ENCODE results near the gene TMC2.

Gene TMC2

GRCh38 chr20:2527762-2528161 lies 8.6 kb upstream of the TMC2 start:
- Histone ChIP-seq H3K4me1 (ENCODE audit: control insufficient read depth, insufficient read depth, low read length) (no peaks in the 10 kb centered on the region), H3K27me3 (ENCODE audit: control insufficient read depth, insufficient read depth, low read length) (peaks cover 66% of the 10 kb centered on the region), H3K9ac (ENCODE audit: low read depth, low read length) (no peak overlapping the region), H3K9me3 (ENCODE audit: control insufficient read depth, insufficient read depth, low read length) (no peaks in the 10 kb centered on the region), H3K27ac (ENCODE audit: low read depth, low read length) (no peak overlapping the region), H3K4me3 (ENCODE audit: low read depth, low read length) (no peak overlapping the region), H3K36me3 (ENCODE audit: control insufficient read depth, insufficient read depth, low read length) (no peaks in the 10 kb centered on the region)

DNA sequence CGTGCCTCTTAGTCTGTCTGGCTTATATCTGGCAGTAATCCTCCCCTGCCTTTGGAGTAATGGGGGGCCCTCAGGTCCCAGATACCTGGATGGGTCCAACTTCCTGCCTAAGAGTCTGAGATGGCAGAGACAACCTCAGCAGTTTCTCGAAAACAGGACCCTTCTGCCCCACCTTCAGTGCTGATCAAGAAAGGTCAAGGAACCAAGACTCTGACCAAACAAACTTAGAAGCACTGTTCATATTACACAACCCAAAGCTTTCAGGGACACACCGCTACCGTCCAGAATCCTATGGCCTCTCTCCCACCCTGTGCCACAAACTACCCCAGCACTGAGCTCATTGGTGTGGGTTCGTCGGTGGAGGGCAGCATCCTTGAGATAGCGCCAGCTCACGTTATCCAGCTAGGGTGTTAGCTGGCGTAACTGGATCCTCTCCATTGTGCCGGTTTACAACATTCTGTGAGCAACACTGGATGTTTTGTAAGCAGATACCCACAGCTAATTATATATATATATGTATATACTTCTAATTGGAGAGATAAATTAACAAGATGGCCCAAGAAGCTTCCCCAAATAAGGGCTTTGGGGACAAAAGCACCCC lies 7.6 kb upstream of the TMC2 start:
- H3K4me3 ChIP-seq (ENCODE audit: low read depth, low read length), result no peak overlapping the region
- H3K9me3 ChIP-seq (ENCODE audit: control insufficient read depth, insufficient read depth, low read length), result no peaks in the 10 kb centered on the region
- no peak overlapping the region for H3K27ac ChIP-seq (ENCODE audit: low read depth, low read length)
- peaks cover 64% of the 10 kb centered on the region for H3K27me3 ChIP-seq (ENCODE audit: control insufficient read depth, insufficient read depth, low read length)
- H3K9ac ChIP-seq (ENCODE audit: low read depth, low read length), result no peak overlapping the region
- H3K36me3 ChIP-seq (ENCODE audit: control insufficient read depth, insufficient read depth, low read length), result no peaks in the 10 kb centered on the region
- no peaks in the 10 kb centered on the region for H3K4me1 ChIP-seq (ENCODE audit: control insufficient read depth, insufficient read depth, low read length)

GRCh38 chr20:2533118-2533517 lies 3.3 kb upstream of the TMC2 start:
- Histone ChIP-seq H3K27ac (ENCODE audit: low read depth, low read length) (no peak overlapping the region), H3K9ac (ENCODE audit: low read depth, low read length) (no peak overlapping the region), H3K36me3 (ENCODE audit: control insufficient read depth, insufficient read depth, low read length) (no peaks in the 10 kb centered on the region), H3K9me3 (ENCODE audit: control insufficient read depth, insufficient read depth, low read length) (no peaks in the 10 kb centered on the region), H3K4me3 (ENCODE audit: low read depth, low read length) (no peak overlapping the region), H3K27me3 (ENCODE audit: control insufficient read depth, insufficient read depth, low read length) (peaks cover 24% of the 10 kb centered on the region), H3K4me1 (ENCODE audit: control insufficient read depth, insufficient read depth, low read length) (no peaks in the 10 kb centered on the region)

DNA sequence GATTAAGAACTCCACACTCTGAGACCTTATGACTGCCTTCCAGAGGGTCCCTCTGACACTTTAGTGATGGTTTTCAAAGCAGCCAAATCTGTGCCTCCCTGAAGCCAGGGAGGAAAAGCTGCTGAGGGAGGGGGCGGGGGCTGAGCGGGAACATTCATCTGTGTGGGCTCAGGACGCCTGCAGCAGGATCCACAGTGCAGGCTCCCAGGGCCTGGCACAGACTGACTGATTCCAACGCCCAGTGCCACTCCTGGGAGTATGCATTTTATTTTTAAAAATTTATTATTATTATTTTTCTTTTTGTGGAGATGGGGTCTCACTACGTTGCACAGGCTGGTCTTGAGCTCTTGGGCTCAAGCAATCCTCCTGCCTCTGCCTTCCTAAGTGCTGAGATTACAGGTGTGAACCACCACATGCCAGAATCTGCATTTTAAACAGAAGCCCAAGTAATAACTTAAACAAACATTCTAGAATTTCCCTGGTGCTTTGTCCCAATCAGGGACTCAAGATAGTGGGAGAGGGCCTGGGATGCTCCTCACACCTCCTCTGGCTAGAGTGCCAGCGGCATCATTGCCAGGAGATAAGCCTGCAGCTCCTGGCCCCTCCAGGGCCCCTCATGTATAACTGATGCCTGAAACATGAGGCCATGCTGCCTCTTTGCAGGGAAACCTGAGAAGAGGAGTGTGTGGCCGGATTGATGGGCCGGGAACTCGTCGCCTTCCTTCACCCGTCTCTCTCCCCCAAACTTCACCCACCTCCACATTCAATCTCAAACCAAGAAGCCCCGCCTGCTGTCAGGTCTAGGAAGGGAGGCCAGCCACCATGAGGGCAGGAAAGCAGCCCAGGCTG lies 438 bp upstream of the TMC2 start:
- Histone ChIP-seq H3K36me3 (ENCODE audit: control insufficient read depth, insufficient read depth, low read length) (no peaks in the 10 kb centered on the region), H3K27ac (ENCODE audit: low read depth, low read length) (no peak overlapping the region), H3K4me3 (ENCODE audit: low read depth, low read length) (no peak overlapping the region), H3K9ac (ENCODE audit: low read depth, low read length) (no peak overlapping the region), H3K9me3 (ENCODE audit: control insufficient read depth, insufficient read depth, low read length) (no peaks in the 10 kb centered on the region), H3K27me3 (ENCODE audit: control insufficient read depth, insufficient read depth, low read length) (peaks cover 16% of the 10 kb centered on the region), H3K4me1 (ENCODE audit: control insufficient read depth, insufficient read depth, low read length) (no peaks in the 10 kb centered on the region)

GRCh38 chr20:2537101-2537500 lies 728 bp downstream of the TMC2 start:
- Histone ChIP-seq H3K27ac (ENCODE audit: low read depth, low read length) (no peak overlapping the region), H3K9me3 (ENCODE audit: control insufficient read depth, insufficient read depth, low read length) (no peaks in the 10 kb centered on the region), H3K9ac (ENCODE audit: low read depth, low read length) (no peak overlapping the region), H3K4me1 (ENCODE audit: control insufficient read depth, insufficient read depth, low read length) (no peaks in the 10 kb centered on the region), H3K27me3 (ENCODE audit: control insufficient read depth, insufficient read depth, low read length) (peaks cover 14% of the 10 kb centered on the region), H3K36me3 (ENCODE audit: control insufficient read depth, insufficient read depth, low read length) (no peaks in the 10 kb centered on the region), H3K4me3 (ENCODE audit: low read depth, low read length) (no peak overlapping the region)

- Histone ChIP-seq H3K9me3 (ENCODE audit: control insufficient read depth, insufficient read depth, low read length) (no peaks in the 10 kb centered on the region), H3K27me3 (ENCODE audit: control insufficient read depth, insufficient read depth, low read length) (peaks cover 4% of the 10 kb centered on the region)
These were observed 2.0 kb downstream of the TMC2 start for GRCh38 chr20:2538356-2538755.

GRCh38 chr20:2538931-2539720 lies 2.8 kb downstream of the TMC2 start:
- H3K9ac ChIP-seq (ENCODE audit: low read depth, low read length), result no peak overlapping the region
- no peak overlapping the region for H3K4me3 ChIP-seq (ENCODE audit: low read depth, low read length)
- no peaks in the 10 kb centered on the region for H3K36me3 ChIP-seq (ENCODE audit: control insufficient read depth, insufficient read depth, low read length)
- H3K9me3 ChIP-seq (ENCODE audit: control insufficient read depth, insufficient read depth, low read length), result no peaks in the 10 kb centered on the region
- H3K27ac ChIP-seq (ENCODE audit: low read depth, low read length), result no peak overlapping the region
- no peaks in the 10 kb centered on the region; the same call in none of the 2 replicates for H3K27me3 ChIP-seq (ENCODE audit: control insufficient read depth, insufficient read depth, low read length)
- H3K4me1 ChIP-seq (ENCODE audit: control insufficient read depth, insufficient read depth, low read length), result no peaks in the 10 kb centered on the region

More at GRCh38 chr20:2538356-2538755, 2.0 kb downstream of the TMC2 start:
- H3K36me3 ChIP-seq (ENCODE audit: control insufficient read depth, insufficient read depth, low read length), result no peaks in the 10 kb centered on the region
- H3K4me3 ChIP-seq (ENCODE audit: low read depth, low read length), result no peak overlapping the region
- H3K27ac ChIP-seq (ENCODE audit: low read depth, low read length), result no peak overlapping the region
- no peaks in the 10 kb centered on the region for H3K4me1 ChIP-seq (ENCODE audit: control insufficient read depth, insufficient read depth, low read length)
- H3K9ac ChIP-seq (ENCODE audit: low read depth, low read length), result no peak overlapping the region

- Histone ChIP-seq H3K27me3 (ENCODE audit: control insufficient read depth, insufficient read depth, low read length) (peaks cover 7% of the 10 kb centered on the region), H3K36me3 (ENCODE audit: control insufficient read depth, insufficient read depth, low read length) (no peaks in the 10 kb centered on the region), H3K9ac (ENCODE audit: low read depth, low read length) (no peak overlapping the region), H3K4me3 (ENCODE audit: low read depth, low read length) (no peak overlapping the region), H3K9me3 (ENCODE audit: control insufficient read depth, insufficient read depth, low read length) (no peaks in the 10 kb centered on the region), H3K4me1 (ENCODE audit: control insufficient read depth, insufficient read depth, low read length) (no peaks in the 10 kb centered on the region), H3K27ac (ENCODE audit: low read depth, low read length) (no peak overlapping the region)
These were observed 5.6 kb downstream of the TMC2 start for GRCh38 chr20:2541940-2542339.

- Histone ChIP-seq H3K9me3 (ENCODE audit: control insufficient read depth, insufficient read depth, low read length) (no peaks in the 10 kb centered on the region), H3K4me3 (ENCODE audit: low read depth, low read length) (no peak overlapping the region), H3K27me3 (ENCODE audit: control insufficient read depth, insufficient read depth, low read length) (peaks cover 7% of the 10 kb centered on the region), H3K4me1 (ENCODE audit: control insufficient read depth, insufficient read depth, low read length) (no peaks in the 10 kb centered on the region), H3K36me3 (ENCODE audit: control insufficient read depth, insufficient read depth, low read length) (no peaks in the 10 kb centered on the region), H3K27ac (ENCODE audit: low read depth, low read length) (no peak overlapping the region), H3K9ac (ENCODE audit: low read depth, low read length) (no peak overlapping the region)
These were observed 6.0 kb downstream of the TMC2 start for GRCh38 chr20:2542361-2542760.

DNA sequence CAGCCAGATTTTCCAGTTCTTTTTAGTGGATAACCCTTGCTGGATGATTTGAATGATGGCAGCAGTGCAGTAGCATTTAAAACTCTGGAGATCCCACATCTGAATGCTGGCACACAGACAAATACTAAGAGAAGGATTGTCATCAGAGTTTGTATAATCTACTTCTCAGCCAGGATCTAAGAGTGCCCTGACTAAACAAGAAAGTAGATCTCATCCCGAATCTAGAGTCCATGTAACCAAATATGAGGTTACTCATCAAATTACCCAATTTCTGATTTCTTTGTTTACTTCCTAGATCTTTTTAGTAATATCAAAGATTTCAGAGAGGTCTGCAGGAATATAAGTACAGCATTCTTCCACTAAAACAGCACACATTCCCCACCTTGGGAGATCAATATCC lies 7.8 kb downstream of the TMC2 start:
- Histone ChIP-seq H3K27ac (ENCODE audit: low read depth, low read length) (no peak overlapping the region), H3K9ac (ENCODE audit: low read depth, low read length) (no peak overlapping the region), H3K27me3 (ENCODE audit: control insufficient read depth, insufficient read depth, low read length) (peaks cover 7% of the 10 kb centered on the region), H3K4me3 (ENCODE audit: low read depth, low read length) (no peak overlapping the region), H3K36me3 (ENCODE audit: control insufficient read depth, insufficient read depth, low read length) (no peaks in the 10 kb centered on the region), H3K4me1 (ENCODE audit: control insufficient read depth, insufficient read depth, low read length) (no peaks in the 10 kb centered on the region), H3K9me3 (ENCODE audit: control insufficient read depth, insufficient read depth, low read length) (no peaks in the 10 kb centered on the region)

GRCh38 chr20:2545594-2545993 lies 9.2 kb downstream of the TMC2 start:
- Histone ChIP-seq H3K4me3 (ENCODE audit: low read depth, low read length) (no peak overlapping the region), H3K9ac (ENCODE audit: low read depth, low read length) (no peak overlapping the region), H3K36me3 (ENCODE audit: control insufficient read depth, insufficient read depth, low read length) (no peaks in the 10 kb centered on the region), H3K4me1 (ENCODE audit: control insufficient read depth, insufficient read depth, low read length) (no peaks in the 10 kb centered on the region), H3K27ac (ENCODE audit: low read depth, low read length) (no peak overlapping the region), H3K27me3 (ENCODE audit: control insufficient read depth, insufficient read depth, low read length) (peaks cover 7% of the 10 kb centered on the region), H3K9me3 (ENCODE audit: control insufficient read depth, insufficient read depth, low read length) (no peaks in the 10 kb centered on the region)
